A549 (cell line): Measurements from ENCODE around the gene CSTPP1. TPM values are rescaled to one million over a fixed set of nuclear protein-coding genes. Genes with fewer than 3 reads are reported as not detected.

Source experiments
- ATAC-seq, 2 experiments: fragments of 200-7000 bp in 1 of 2; fragments of >200 bp in 1 of 2; cut with Nextera tagmentation in 1 of 2; cut with Tn5 transposase in 1 of 2; 3 replicates each; pipeline versions ENCODE4 v1.8.0 to v1.9.1; 2018 to 2020; ENCODE audit warnings: mild to moderate bottlenecking in 1 of 2, moderate library complexity in 1 of 2
- CTCF ChIA-PET: fragments of 300-600 bp; sonication (Branson Sonifier 250); formaldehyde crosslinking; extraction: SDS; loops from one replicate; lab custom pipeline; 2021; ENCODE audit warnings: antibody characterized with exemption, inconsistent platforms; lab: Yijun Ruan, JAX
- POLR2A ChIA-PET: fragments of 350-600 bp; formaldehyde crosslinking; extraction: SDS; loops from one replicate; lab custom pipeline; 2021; ENCODE audit warnings: antibody characterized with exemption, inconsistent platforms; lab: Yijun Ruan, JAX
- DNase-seq, 2 experiments: peaks; one replicate each; pipeline versions ENCODE4 v3.0.0 to v3.0.0-alpha.2; 2011 to 2016; ENCODE audit warnings: low read depth in 1 of 2, low spot score in 1 of 2
- FAIRE-seq: peaks from 2 replicates; lab custom pipeline; 2011; peaks lifted over from hg19 to GRCh38; lab: Jason Lieb, UNC
- H3K27ac ChIP-seq, 2 experiments: fragments of >200 bp; sonication (Bioruptor Twin); formaldehyde crosslinking; 3 replicates each; pipeline ENCODE4 v1.5.1; 2016 to 2017
- H3K4me1 ChIP-seq: fragments of >200 bp; sonication (Bioruptor Twin); formaldehyde crosslinking; 3 replicates; pipeline ENCODE4 v1.6.1; 2016
- H3K4me2 ChIP-seq: fragments of >200 bp; sonication (Bioruptor Twin); formaldehyde crosslinking; 3 replicates; pipeline ENCODE4 v1.6.1; 2016
- H3K4me3 ChIP-seq: fragments of >200 bp; sonication (Bioruptor Twin); formaldehyde crosslinking; 3 replicates; pipeline ENCODE4 v1.5.1; 2016
- H3K9me3 ChIP-seq: fragments of >200 bp; sonication (Bioruptor Twin); formaldehyde crosslinking; 3 replicates; pipeline ENCODE4 v1.6.1; 2016
- EP300 ChIP-seq, 2 experiments: fragments of >200 bp; sonication (Bioruptor Twin); formaldehyde crosslinking; IDR thresholded peaks; 2 replicates in 1 of 2; 3 replicates in 1 of 2; pipeline ENCODE4 v1.6.1; 2016 to 2017
- HEYL ChIP-seq: fragments of 250-450 bp; sonication (Bioruptor Pico); IDR thresholded peaks from 2 replicates; pipeline ENCODE4 v1.8.0; 2021; ENCODE audit warnings: mild to moderate bottlenecking, moderate library complexity
- HOXB13 ChIP-seq: fragments of 250-450 bp; sonication (Bioruptor Pico); IDR thresholded peaks from 2 replicates; pipeline ENCODE4 v1.5.0; 2020; ENCODE audit warnings: low read depth, mild to moderate bottlenecking, moderate library complexity
- HOXB5 ChIP-seq: fragments of 250-450 bp; sonication (Bioruptor Pico); IDR thresholded peaks from 2 replicates; pipeline ENCODE4 v1.5.0; 2020; ENCODE audit warnings: mild to moderate bottlenecking, moderate library complexity
- KDM5A ChIP-seq: fragments of 200-600 bp; sonication (generic); IDR thresholded peaks from 2 replicates; pipeline ENCODE4 v1.6.1; 2016; ENCODE audit warnings: antibody characterized with exemption, mild to moderate bottlenecking
- MAFK ChIP-seq: fragments of 450-650 bp; IDR thresholded peaks from 2 replicates; pipeline ENCODE4 v1.6.1; 2014; ENCODE audit not compliant: partially characterized antibody
- MAZ ChIP-seq: fragments of 150-350 bp; IDR thresholded peaks from 2 replicates; pipeline ENCODE4 v1.6.1; 2014; ENCODE audit warnings: antibody characterized with exemption, low read depth, low read length, borderline replicate concordance
- MYC ChIP-seq: IDR thresholded peaks from 2 replicates; pipeline ENCODE4 v1.6.1; 2012; ENCODE audit warnings: mild to moderate bottlenecking, inconsistent platforms, low read length, improper control_type of control experiment, borderline replicate concordance
- NR3C1 ChIP-seq: fragments of >200 bp; sonication (Bioruptor Twin); formaldehyde crosslinking; IDR thresholded peaks from 3 replicates; pipeline ENCODE4 v1.6.1; 2017
- PHF8 ChIP-seq: fragments of 200-600 bp; sonication (generic); IDR thresholded peaks from 2 replicates; pipeline ENCODE4 v1.6.1; 2016; ENCODE audit warnings: low read depth, mild to moderate bottlenecking, antibody characterized with exemption, moderate library complexity, borderline replicate concordance
- POLR2A ChIP-seq: IDR thresholded peaks from 2 replicates; pipeline ENCODE4 v1.6.1; 2012; ENCODE audit warnings: mild to moderate bottlenecking, low read length
- RAD21 ChIP-seq, 2 experiments: fragments of >200 bp in 1 of 2; sonication (Bioruptor Twin) in 1 of 2; formaldehyde crosslinking in 1 of 2; IDR thresholded peaks in 1 of 2; conservative IDR thresholded peaks in 1 of 2; 2 replicates in 1 of 2; 3 replicates in 1 of 2; pipeline ENCODE4 v1.6.1; 2012 to 2018; ENCODE audit warnings: inconsistent platforms in 1 of 2
- SMC3 ChIP-seq: fragments of >200 bp; sonication (Bioruptor Twin); formaldehyde crosslinking; IDR thresholded peaks from 3 replicates; pipeline ENCODE4 v1.6.1; 2018; ENCODE audit warnings: inconsistent platforms
- SREBF2 ChIP-seq: fragments of 450-650 bp; IDR thresholded peaks from 2 replicates; pipeline ENCODE4 v1.6.1; 2014; ENCODE audit warnings: mild to moderate bottlenecking, moderate library complexity
- ZSCAN20 ChIP-seq: fragments of 250-450 bp; sonication (Bioruptor Pico); IDR thresholded peaks from 2 replicates; pipeline ENCODE4 v1.8.0; 2022; ENCODE audit warnings: mild to moderate bottlenecking, moderate library complexity
- WGBS: methylation state at CpG from one replicate; pipeline ENCODE4 v1.1.6; 2017; ENCODE audit errors: missing lambda C conversion rate; 5-methylcytosine and 5-hydroxymethylcytosine counted together
- polyA plus RNA-seq, 4 experiments: library from polyadenylated mRNA; depleted of rRNA in 3 of 4; stranded (reverse); fragments of >200 nt; fragmentation: RNase III in 1 of 4; extraction: RNeasy Plus Mini Kit Qiagen cat#74134 plus additional on column Dnase treatment in 1 of 4; gene quantifications; 2 replicates in 3 of 4; 3 replicates in 1 of 4; pipeline ENCODE4 v1.2.3, GENCODE V29; 2011 to 2017
- TF ChIP-seq, protein P1 (sequence below): fragments of 200-600 bp; sonication (generic); IDR thresholded peaks from 2 replicates; pipeline ENCODE4 v1.6.1; 2016; ENCODE audit warnings: antibody characterized with exemption, mild to moderate bottlenecking, moderate library complexity
- TF ChIP-seq, protein P2 (sequence below): IDR thresholded peaks from 2 replicates; pipeline ENCODE4 v1.6.1; 2012
- TF ChIP-seq, protein P3 (sequence below): fragments of 150-350 bp; IDR thresholded peaks from 2 replicates; pipeline ENCODE4 v1.6.1; 2014; ENCODE audit warnings: low read depth, mild to moderate bottlenecking, low read length
- TF ChIP-seq, protein P4 (sequence below): fragments of >200 bp; sonication (Bioruptor Twin); formaldehyde crosslinking; IDR thresholded peaks from 3 replicates; pipeline ENCODE4 v1.6.1; 2016
- TF ChIP-seq, protein P5 (sequence below): fragments of >200 bp; sonication (Bioruptor Twin); formaldehyde crosslinking; IDR thresholded peaks from 2 replicates; pipeline ENCODE4 v1.6.1; 2016

The CSTPP1 gene
- polyA plus RNA-seq, 2 of the 4 experiments (the other 2 are of a cell fraction): 31.5 to 34.5 TPM

DNA sequence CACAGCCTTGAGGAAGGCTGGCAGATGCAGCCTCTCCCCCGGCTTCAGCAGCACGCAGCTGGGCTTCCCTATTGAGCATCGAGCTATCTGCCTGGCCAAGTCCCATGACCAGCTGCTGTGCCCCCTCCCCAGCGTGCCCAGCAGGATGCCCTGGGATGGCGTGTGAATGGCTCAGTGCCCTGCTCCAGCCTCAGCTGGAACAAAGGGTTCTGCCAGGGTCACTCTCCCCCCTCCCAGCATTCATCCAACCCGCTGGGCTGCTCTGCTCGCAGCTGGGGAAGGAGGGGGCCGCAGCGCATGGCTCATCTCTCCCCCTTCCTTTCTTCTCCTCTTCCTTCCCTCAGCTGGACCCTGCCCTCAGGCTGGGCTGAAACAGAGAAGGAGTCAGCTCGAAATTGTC is 32.7 kb upstream of the CSTPP1 start:
- WGBS: 83% methylated on average over 10 of the region's 10 CpGs
- Histone ChIP-seq H3K27ac (no peak overlapping the region), H3K4me2 (no peak overlapping the region), H3K4me3 (no peak overlapping the region), H3K9me3 (no peaks in the 10 kb centered on the region), H3K4me1 (no peaks in the 10 kb centered on the region)
- FAIRE-seq (no peak), DNase-seq (no peak), ATAC-seq (no peak)
- CTCF ChIA-PET: interaction anchor here (0.5 to 7.0 kb wide), 4 partner anchors 43 to 258 kb away, joined by 3 to 31 read pairs (median 3); no protein-coding TSS in a partner anchor
- TF ChIP-seq, protein P1, sequence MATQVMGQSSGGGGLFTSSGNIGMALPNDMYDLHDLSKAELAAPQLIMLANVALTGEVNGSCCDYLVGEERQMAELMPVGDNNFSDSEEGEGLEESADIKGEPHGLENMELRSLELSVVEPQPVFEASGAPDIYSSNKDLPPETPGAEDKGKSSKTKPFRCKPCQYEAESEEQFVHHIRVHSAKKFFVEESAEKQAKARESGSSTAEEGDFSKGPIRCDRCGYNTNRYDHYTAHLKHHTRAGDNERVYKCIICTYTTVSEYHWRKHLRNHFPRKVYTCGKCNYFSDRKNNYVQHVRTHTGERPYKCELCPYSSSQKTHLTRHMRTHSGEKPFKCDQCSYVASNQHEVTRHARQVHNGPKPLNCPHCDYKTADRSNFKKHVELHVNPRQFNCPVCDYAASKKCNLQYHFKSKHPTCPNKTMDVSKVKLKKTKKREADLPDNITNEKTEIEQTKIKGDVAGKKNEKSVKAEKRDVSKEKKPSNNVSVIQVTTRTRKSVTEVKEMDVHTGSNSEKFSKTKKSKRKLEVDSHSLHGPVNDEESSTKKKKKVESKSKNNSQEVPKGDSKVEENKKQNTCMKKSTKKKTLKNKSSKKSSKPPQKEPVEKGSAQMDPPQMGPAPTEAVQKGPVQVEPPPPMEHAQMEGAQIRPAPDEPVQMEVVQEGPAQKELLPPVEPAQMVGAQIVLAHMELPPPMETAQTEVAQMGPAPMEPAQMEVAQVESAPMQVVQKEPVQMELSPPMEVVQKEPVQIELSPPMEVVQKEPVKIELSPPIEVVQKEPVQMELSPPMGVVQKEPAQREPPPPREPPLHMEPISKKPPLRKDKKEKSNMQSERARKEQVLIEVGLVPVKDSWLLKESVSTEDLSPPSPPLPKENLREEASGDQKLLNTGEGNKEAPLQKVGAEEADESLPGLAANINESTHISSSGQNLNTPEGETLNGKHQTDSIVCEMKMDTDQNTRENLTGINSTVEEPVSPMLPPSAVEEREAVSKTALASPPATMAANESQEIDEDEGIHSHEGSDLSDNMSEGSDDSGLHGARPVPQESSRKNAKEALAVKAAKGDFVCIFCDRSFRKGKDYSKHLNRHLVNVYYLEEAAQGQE: no peak
- TF ChIP-seq RAD21 (conservative IDR thresholded peaks at IDR 0.05 in 1 of 2, IDR thresholded peaks at IDR 0.05 in 1 of 2): no peak
- TF ChIP-seq, protein P2, sequence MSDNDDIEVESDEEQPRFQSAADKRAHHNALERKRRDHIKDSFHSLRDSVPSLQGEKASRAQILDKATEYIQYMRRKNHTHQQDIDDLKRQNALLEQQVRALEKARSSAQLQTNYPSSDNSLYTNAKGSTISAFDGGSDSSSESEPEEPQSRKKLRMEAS: no peak
- TF ChIP-seq KDM5A: no peak
- TF ChIP-seq MYC: no peak
- TF ChIP-seq, protein P3, sequence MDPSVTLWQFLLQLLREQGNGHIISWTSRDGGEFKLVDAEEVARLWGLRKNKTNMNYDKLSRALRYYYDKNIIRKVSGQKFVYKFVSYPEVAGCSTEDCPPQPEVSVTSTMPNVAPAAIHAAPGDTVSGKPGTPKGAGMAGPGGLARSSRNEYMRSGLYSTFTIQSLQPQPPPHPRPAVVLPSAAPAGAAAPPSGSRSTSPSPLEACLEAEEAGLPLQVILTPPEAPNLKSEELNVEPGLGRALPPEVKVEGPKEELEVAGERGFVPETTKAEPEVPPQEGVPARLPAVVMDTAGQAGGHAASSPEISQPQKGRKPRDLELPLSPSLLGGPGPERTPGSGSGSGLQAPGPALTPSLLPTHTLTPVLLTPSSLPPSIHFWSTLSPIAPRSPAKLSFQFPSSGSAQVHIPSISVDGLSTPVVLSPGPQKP: no peak
- TF ChIP-seq, protein P4, sequence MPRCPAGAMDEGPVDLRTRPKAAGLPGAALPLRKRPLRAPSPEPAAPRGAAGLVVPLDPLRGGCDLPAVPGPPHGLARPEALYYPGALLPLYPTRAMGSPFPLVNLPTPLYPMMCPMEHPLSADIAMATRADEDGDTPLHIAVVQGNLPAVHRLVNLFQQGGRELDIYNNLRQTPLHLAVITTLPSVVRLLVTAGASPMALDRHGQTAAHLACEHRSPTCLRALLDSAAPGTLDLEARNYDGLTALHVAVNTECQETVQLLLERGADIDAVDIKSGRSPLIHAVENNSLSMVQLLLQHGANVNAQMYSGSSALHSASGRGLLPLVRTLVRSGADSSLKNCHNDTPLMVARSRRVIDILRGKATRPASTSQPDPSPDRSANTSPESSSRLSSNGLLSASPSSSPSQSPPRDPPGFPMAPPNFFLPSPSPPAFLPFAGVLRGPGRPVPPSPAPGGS: no peak
- no peak for TF ChIP-seq PHF8
- TF ChIP-seq POLR2A: no peak
- TF ChIP-seq HOXB5: no peak
- no peak for TF ChIP-seq ZSCAN20
- no peak for TF ChIP-seq HEYL
- TF ChIP-seq, protein P5, sequence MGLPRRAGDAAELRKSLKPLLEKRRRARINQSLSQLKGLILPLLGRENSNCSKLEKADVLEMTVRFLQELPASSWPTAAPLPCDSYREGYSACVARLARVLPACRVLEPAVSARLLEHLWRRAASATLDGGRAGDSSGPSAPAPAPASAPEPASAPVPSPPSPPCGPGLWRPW: no peak
- no peak for TF ChIP-seq HOXB13
- no peak for TF ChIP-seq EP300 (IDR thresholded peaks at IDR 0.05)
- TF ChIP-seq NR3C1: no peak
- no peak for TF ChIP-seq SMC3
- POLR2A ChIA-PET: no interaction called here

DNA sequence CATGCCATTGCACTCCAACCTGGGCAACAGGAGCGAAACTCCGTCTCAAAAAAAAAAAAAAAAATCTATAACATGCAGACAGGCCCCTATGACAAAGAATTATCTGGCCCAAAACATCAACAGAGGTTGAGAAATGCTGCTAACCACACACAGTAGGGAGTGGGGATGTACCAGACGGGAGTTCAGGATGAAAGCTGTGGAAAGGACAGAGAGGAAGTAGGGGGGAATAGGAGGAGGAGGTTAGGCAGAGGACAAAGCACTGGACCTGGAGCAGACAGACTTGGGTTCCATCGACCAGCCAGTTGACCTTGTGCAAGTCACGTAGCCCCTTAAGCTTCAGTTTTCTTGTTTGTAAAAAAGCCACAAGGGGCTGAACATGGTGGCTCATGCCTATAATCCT is 30.8 kb upstream of the CSTPP1 start:
- H3K9me3 ChIP-seq: no peaks in the 10 kb centered on the region
- WGBS: 91% methylated on average over 4 of the region's 5 CpGs
- H3K4me1 ChIP-seq: no peaks in the 10 kb centered on the region
- no peak overlapping the region for H3K4me2 ChIP-seq
- no peak for FAIRE-seq
- H3K27ac ChIP-seq: no peak overlapping the region
- TF ChIP-seq EP300 (IDR thresholded peaks at IDR 0.05): no peak
- TF ChIP-seq POLR2A: no peak
- TF ChIP-seq MAZ: no peak
- TF ChIP-seq SREBF2: no peak
- TF ChIP-seq SMC3: no peak
- no peak for TF ChIP-seq MAFK
- no peak for ATAC-seq
- no peak for DNase-seq
- POLR2A ChIA-PET: no interaction called here
- CTCF ChIA-PET: interaction anchor here (0.7 to 7.0 kb wide), 5 partner anchors 9 to 384 kb away, joined by 3 to 31 read pairs (median 4); no protein-coding TSS in a partner anchor
- H3K4me3 ChIP-seq: no peak overlapping the region
